Hepatocyte (in vitro differentiated cells): ENCODE measurements around the gene MYH6. TPM values are rescaled to one million over a fixed set of nuclear protein-coding genes. Genes with fewer than 3 reads are reported as not detected.

Experiments
- DNase-seq: peaks from one replicate; pipeline ENCODE4 v3.0.0-alpha.2; 2016; ENCODE audit warnings: low spot score
- H2AFZ ChIP-seq: fragments of 200-600 bp; sonication (generic); 2 replicates; pipeline ENCODE4 v1.6.0; 2016; ENCODE audit warnings: antibody characterized with exemption, mild to moderate bottlenecking
- H3K27ac ChIP-seq: fragments of 200-600 bp; sonication (generic); 2 replicates; pipeline ENCODE4 v1.5.1; 2016; ENCODE audit warnings: mild to moderate bottlenecking
- H3K27me3 ChIP-seq: fragments of 200-600 bp; sonication (generic); 2 replicates; pipeline ENCODE4 v1.6.1; 2016
- H3K36me3 ChIP-seq: fragments of 200-600 bp; sonication (generic); replicated peaks from 2 replicates; pipeline ENCODE4 v1.5.1; 2016; ENCODE audit warnings: low read depth; ENCODE audit not compliant: insufficient read depth
- H3K4me1 ChIP-seq: fragments of 200-600 bp; sonication (generic); 2 replicates; pipeline ENCODE4 v1.5.1; 2016; ENCODE audit warnings: mild to moderate bottlenecking, moderate library complexity; ENCODE audit not compliant: insufficient read depth
- H3K4me2 ChIP-seq: fragments of 200-600 bp; sonication (generic); 2 replicates; pipeline ENCODE4 v1.6.0; 2016
- H3K4me3 ChIP-seq: fragments of 200-600 bp; sonication (generic); 2 replicates; pipeline ENCODE4 v1.5.1; 2016; ENCODE audit warnings: mild to moderate bottlenecking
- H3K79me2 ChIP-seq: fragments of 200-600 bp; sonication (generic); 2 replicates; pipeline ENCODE4 v1.6.0; 2017; ENCODE audit warnings: mild to moderate bottlenecking
- H3K9me2 ChIP-seq: fragments of 200-600 bp; sonication (generic); replicated peaks from 2 replicates; pipeline ENCODE4 v1.6.0; 2017; ENCODE audit warnings: mild to moderate bottlenecking; ENCODE audit not compliant: insufficient read depth
- H3K9me3 ChIP-seq: fragments of 200-600 bp; sonication (generic); 2 replicates; pipeline ENCODE4 v1.5.1; 2016; ENCODE audit warnings: low read depth, mild to moderate bottlenecking
- H4K20me1 ChIP-seq: fragments of 200-600 bp; sonication (generic); 2 replicates; pipeline ENCODE4 v1.6.0; 2016; ENCODE audit warnings: mild to moderate bottlenecking; ENCODE audit not compliant: insufficient read depth, poor library complexity, severe bottlenecking
- EZH2 ChIP-seq: fragments of 200-600 bp; sonication (generic); IDR thresholded peaks from 2 replicates; pipeline ENCODE4 v1.6.1; 2016; ENCODE audit warnings: antibody characterized with exemption, mild to moderate bottlenecking, borderline replicate concordance
- EZH2phosphoT487 ChIP-seq: fragments of 200-600 bp; sonication (generic); IDR thresholded peaks from one replicate; pipeline ENCODE4 v1.6.1; 2018; ENCODE audit warnings: antibody characterized with exemption, mild to moderate bottlenecking, low read depth, moderate library complexity; ENCODE audit not compliant: unreplicated experiment, severe bottlenecking
- WGBS: methylation state at CpG from one replicate; pipeline ENCODE4 v1.1.6; 2016; ENCODE audit warnings: low lambda C conversion rate; ENCODE audit errors: missing lambda C conversion rate; 5-methylcytosine and 5-hydroxymethylcytosine counted together
- polyA plus RNA-seq: library from polyadenylated mRNA; unstranded; fragments of >200 nt; fragmentation: Nextera tagmentation; extraction: Ambion mirVana; gene quantifications from 2 replicates; pipeline ENCODE4 v1.2.1, GENCODE V29; 2016
- total RNA-seq: library from RNA; depleted of rRNA; stranded (reverse); fragments of >200 nt; gene quantifications from 2 replicates; pipeline ENCODE4 v1.2.3, GENCODE V29; 2014
- TF ChIP-seq, protein P1 (sequence below): fragments of 200-600 bp; sonication (generic); IDR thresholded peaks from 2 replicates; pipeline ENCODE4 v1.5.1; 2016; ENCODE audit warnings: antibody characterized with exemption, mild to moderate bottlenecking; ENCODE audit not compliant: poor library complexity

The MYH6 gene
- total and polyA plus RNA-seq, 2 experiments from 2014 or later, result 0.97 TPM; not detected in 1

DNA sequence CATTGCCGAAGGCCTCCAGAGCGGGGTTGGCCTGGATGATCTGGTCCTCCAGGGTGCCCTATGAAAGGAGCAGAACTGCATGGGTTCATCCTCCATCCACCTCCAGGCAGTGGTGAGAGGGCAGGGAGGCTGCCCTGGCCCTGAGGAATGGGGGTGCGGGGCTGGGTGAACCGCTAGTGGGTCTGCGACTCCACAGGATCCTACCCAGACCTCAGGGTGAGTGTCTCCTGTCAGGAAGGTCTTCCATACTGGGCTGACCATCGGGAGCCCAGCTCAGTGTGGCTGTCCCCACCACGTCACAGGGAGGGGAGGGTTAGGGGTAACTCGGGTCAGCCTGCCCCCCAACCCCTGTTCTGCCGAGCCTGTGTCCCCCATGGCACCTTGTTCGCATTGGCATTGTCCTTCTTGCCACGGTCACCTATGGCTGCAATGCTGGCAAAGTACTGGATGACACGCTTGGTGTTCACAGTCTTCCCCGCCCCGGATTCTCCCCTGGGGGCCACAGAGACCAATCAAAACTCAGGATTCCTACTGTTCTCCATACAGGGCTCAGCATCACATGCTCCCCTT, 3.7 kb downstream of the MYH6 start:
- Histone ChIP-seq H3K9me2 (no peaks in the 10 kb centered on the region), H3K79me2 (no peaks in the 10 kb centered on the region), H3K27me3 (no peaks in the 10 kb centered on the region), H4K20me1 (no peaks in the 10 kb centered on the region), H3K36me3 (no peaks in the 10 kb centered on the region), H3K9me3 (no peaks in the 10 kb centered on the region), H3K4me2 (no peak overlapping the region), H3K27ac (no peak overlapping the region), H3K4me3 (no peak overlapping the region), H3K4me1 (no peaks in the 10 kb centered on the region), H2AFZ (no peak overlapping the region)
- 86% methylated on average over 14 of the region's 14 CpGs for WGBS
- no peak for DNase-seq
- TF ChIP-seq, protein P1, sequence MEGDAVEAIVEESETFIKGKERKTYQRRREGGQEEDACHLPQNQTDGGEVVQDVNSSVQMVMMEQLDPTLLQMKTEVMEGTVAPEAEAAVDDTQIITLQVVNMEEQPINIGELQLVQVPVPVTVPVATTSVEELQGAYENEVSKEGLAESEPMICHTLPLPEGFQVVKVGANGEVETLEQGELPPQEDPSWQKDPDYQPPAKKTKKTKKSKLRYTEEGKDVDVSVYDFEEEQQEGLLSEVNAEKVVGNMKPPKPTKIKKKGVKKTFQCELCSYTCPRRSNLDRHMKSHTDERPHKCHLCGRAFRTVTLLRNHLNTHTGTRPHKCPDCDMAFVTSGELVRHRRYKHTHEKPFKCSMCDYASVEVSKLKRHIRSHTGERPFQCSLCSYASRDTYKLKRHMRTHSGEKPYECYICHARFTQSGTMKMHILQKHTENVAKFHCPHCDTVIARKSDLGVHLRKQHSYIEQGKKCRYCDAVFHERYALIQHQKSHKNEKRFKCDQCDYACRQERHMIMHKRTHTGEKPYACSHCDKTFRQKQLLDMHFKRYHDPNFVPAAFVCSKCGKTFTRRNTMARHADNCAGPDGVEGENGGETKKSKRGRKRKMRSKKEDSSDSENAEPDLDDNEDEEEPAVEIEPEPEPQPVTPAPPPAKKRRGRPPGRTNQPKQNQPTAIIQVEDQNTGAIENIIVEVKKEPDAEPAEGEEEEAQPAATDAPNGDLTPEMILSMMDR, result no peak
- TF ChIP-seq EZH2phosphoT487 (no peak), EZH2 (no peak)

DNA sequence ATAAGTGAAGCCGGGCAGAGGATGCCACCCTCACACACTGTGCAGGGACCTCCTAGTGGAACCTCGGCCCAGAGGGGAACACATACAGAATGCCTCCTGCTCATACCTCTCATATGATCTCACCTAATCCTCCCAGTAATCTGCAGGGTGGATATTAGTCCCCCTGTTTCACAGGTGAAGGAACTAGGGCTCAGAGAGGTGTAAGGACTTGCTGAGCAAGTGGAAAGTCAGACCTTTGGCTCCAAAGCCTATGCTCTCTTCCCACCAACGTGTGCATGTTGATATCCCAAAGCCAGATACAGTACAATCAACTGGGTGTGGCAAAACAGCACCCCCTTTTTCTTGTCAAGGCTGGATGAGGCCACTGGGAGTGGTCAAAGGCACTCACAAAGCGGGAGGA, 4.2 kb downstream of the MYH6 start:
- no peaks in the 10 kb centered on the region for H4K20me1 ChIP-seq
- H3K4me3 ChIP-seq, result no peak overlapping the region
- DNase-seq, result no peak
- H3K9me2 ChIP-seq, result no peaks in the 10 kb centered on the region
- no peak overlapping the region for H3K27ac ChIP-seq
- H3K4me1 ChIP-seq, result no peaks in the 10 kb centered on the region
- H3K9me3 ChIP-seq, result no peaks in the 10 kb centered on the region
- no peaks in the 10 kb centered on the region for H3K27me3 ChIP-seq
- H3K79me2 ChIP-seq, result no peaks in the 10 kb centered on the region
- no peaks in the 10 kb centered on the region for H3K36me3 ChIP-seq
- 79% methylated on average over 4 of the region's 4 CpGs for WGBS
- TF ChIP-seq, protein P1, result no peak
- TF ChIP-seq EZH2phosphoT487 (no peak), EZH2 (no peak)
- H3K4me2 ChIP-seq, result no peak overlapping the region
- H2AFZ ChIP-seq, result no peak overlapping the region

DNA sequence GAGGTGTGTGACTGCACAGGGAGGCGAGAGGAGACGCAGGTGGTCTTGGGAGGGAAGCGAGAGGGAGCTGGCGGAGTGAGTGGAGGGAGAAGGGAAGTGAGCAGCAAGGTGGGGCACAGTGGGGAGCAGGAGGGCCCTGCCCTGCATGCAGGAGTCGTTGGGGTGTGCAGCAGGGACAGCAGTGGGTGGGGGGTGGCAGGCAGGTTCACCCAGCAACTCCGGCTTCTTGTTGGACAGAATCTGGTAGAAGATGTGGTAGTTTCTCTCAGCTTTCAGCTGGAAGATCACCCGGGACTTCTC, 5.0 kb downstream of the MYH6 start:
- no peaks in the 10 kb centered on the region for H3K9me2 ChIP-seq
- H3K27ac ChIP-seq, result no peak overlapping the region
- no peaks in the 10 kb centered on the region for H3K36me3 ChIP-seq
- no peaks in the 10 kb centered on the region for H3K4me1 ChIP-seq
- WGBS, result 79% methylated on average over 7 of the region's 7 CpGs
- H4K20me1 ChIP-seq, result no peaks in the 10 kb centered on the region
- H3K27me3 ChIP-seq, result no peaks in the 10 kb centered on the region
- no peaks in the 10 kb centered on the region for H3K9me3 ChIP-seq
- no peak for DNase-seq
- H3K4me2 ChIP-seq, result no peak overlapping the region
- no peak overlapping the region for H3K4me3 ChIP-seq
- TF ChIP-seq, protein P1, result no peak
- TF ChIP-seq EZH2 (no peak), EZH2phosphoT487 (no peak)
- no peak overlapping the region for H2AFZ ChIP-seq
- H3K79me2 ChIP-seq, result no peaks in the 10 kb centered on the region
